H1 (cell line): Measurements from ENCODE around the gene CRACDL. TPM values are rescaled to one million over a fixed set of nuclear protein-coding genes. Genes with fewer than 3 reads are reported as not detected.

Source experiments
- CTCF ChIA-PET: fragments of 300-600 bp; sonication (Branson Sonifier 250); formaldehyde crosslinking; loops from one replicate; lab custom pipeline; 2021; ENCODE audit not compliant: partially characterized antibody; lab: Charles Lee
- POLR2A ChIA-PET: fragments of 300-600 bp; sonication (Branson Sonifier 250); formaldehyde crosslinking; loops from one replicate; lab custom pipeline; 2021; ENCODE audit warnings: inconsistent platforms; ENCODE audit not compliant: partially characterized antibody; lab: Charles Lee
- DNase-seq, 2 experiments: peaks; one replicate each; pipeline versions ENCODE4 v3.0.0 to v3.0.0-alpha.2; 2010 to 2022; ENCODE audit warnings: low spot score in 2 of 2, low read depth in 1 of 2, mixed read lengths in 1 of 2
- FAIRE-seq: peaks from 2 replicates; lab custom pipeline; 2011; peaks lifted over from hg19 to GRCh38; lab: Jason Lieb, UNC
- H2AFZ ChIP-seq: 2 replicates; pipeline ENCODE4 v1.8.1; 2012; ENCODE audit warnings: low read length, inconsistent platforms
- H2AK5ac ChIP-seq: 2 replicates; pipeline ENCODE4 v1.6.1; 2013; ENCODE audit warnings: low read depth, low read length
- H2BK120ac ChIP-seq: replicated peaks from 2 replicates; pipeline ENCODE3; 2013; ENCODE audit warnings: low read depth, low read length, inconsistent platforms
- H2BK12ac ChIP-seq: 2 replicates; pipeline ENCODE4 v1.6.1; 2013; ENCODE audit warnings: low read depth, low read length
- H2BK15ac ChIP-seq: 2 replicates; pipeline ENCODE4 v1.6.1; 2013; ENCODE audit warnings: low read length
- H2BK20ac ChIP-seq: 2 replicates; pipeline ENCODE4 v1.6.1; 2013; ENCODE audit warnings: low read length
- H2BK5ac ChIP-seq: 2 replicates; pipeline ENCODE4 v1.6.1; 2013; ENCODE audit warnings: low read depth, low read length
- H3K14ac ChIP-seq: 2 replicates; pipeline ENCODE4 v1.6.1; 2013; ENCODE audit warnings: inconsistent platforms; ENCODE audit not compliant: insufficient read length
- H3K18ac ChIP-seq: 2 replicates; pipeline ENCODE4 v1.6.1; 2013; ENCODE audit warnings: low read length; ENCODE audit errors: extremely low read depth
- H3K23ac ChIP-seq: 2 replicates; pipeline ENCODE4 v1.6.1; 2013; ENCODE audit warnings: inconsistent platforms; ENCODE audit not compliant: insufficient read length
- H3K23me2 ChIP-seq: 2 replicates; pipeline ENCODE4 v1.6.1; 2013; ENCODE audit warnings: low read depth, low read length
- H3K27ac ChIP-seq: 2 replicates; pipeline ENCODE4 v1.6.1; 2011; ENCODE audit warnings: low read depth, low read length, inconsistent platforms
- H3K27me3 ChIP-seq, 4 experiments: replicated peaks in 1 of 4; 1 replicate in 1 of 4; 2 replicates in 3 of 4; pipeline versions ENCODE4 v1.6.1 to v1.8.1; 2011 to 2013; ENCODE audit warnings: low read length in 3 of 4, mild to moderate bottlenecking in 3 of 4, inconsistent platforms in 2 of 4, mixed read lengths in 2 of 4, moderate library complexity in 1 of 4; ENCODE audit not compliant: control insufficient read depth in 3 of 4, insufficient read depth in 3 of 4; ENCODE audit errors: extremely low read depth in 1 of 4
- H3K36me3 ChIP-seq, 4 experiments: 2 replicates each; pipeline versions ENCODE4 v1.6.1 to v1.8.1; 2011 to 2013; ENCODE audit warnings: mild to moderate bottlenecking in 4 of 4, low read length in 3 of 4, moderate library complexity in 2 of 4, control low read depth in 1 of 4, inconsistent platforms in 1 of 4; ENCODE audit not compliant: insufficient read depth in 4 of 4, control insufficient read depth in 2 of 4
- H3K4ac ChIP-seq: replicated peaks from 2 replicates; pipeline ENCODE3; 2013; ENCODE audit warnings: low read length, low read depth, mixed read lengths, inconsistent platforms; ENCODE audit not compliant: insufficient read length
- H3K4me1 ChIP-seq, 4 experiments: replicated peaks in 1 of 4; 1 replicate in 1 of 4; 2 replicates in 3 of 4; pipeline versions ENCODE4 v1.6.1 to v1.8.1; 2011 to 2013; ENCODE audit warnings: low read length in 3 of 4, inconsistent platforms in 2 of 4, mixed read lengths in 1 of 4; ENCODE audit not compliant: insufficient read depth in 4 of 4, control insufficient read depth in 3 of 4
- H3K4me2 ChIP-seq, 2 experiments: 2 replicates each; pipeline versions ENCODE4 v1.6.1 to v1.8.1; 2011 to 2013; ENCODE audit warnings: low read depth in 2 of 2, low read length in 2 of 2, control low read depth in 1 of 2, inconsistent platforms in 1 of 2, mild to moderate bottlenecking in 1 of 2; ENCODE audit not compliant: insufficient read depth in 1 of 2
- H3K4me3 ChIP-seq, 4 experiments: fragments of 200-600, 300-600 bp in 1 of 4; sonication (generic), shearing (Covaris generic), sonication (Bioruptor Twin) in 1 of 4; 2 replicates each; pipeline versions ENCODE4 v1.5.1 to v1.8.1; 2011 to 2016; ENCODE audit warnings: low read length in 4 of 4, low read depth in 3 of 4, control low read depth in 2 of 4, inconsistent platforms in 2 of 4, mild to moderate bottlenecking in 2 of 4, mixed read lengths in 1 of 4, moderate library complexity in 1 of 4; ENCODE audit not compliant: insufficient read depth in 2 of 4; ENCODE audit errors: extremely low read depth in 1 of 4
- H3K56ac ChIP-seq: replicated peaks from 2 replicates; pipeline ENCODE3; 2013; ENCODE audit warnings: low read depth, mild to moderate bottlenecking, mixed read lengths, low read length, inconsistent platforms; ENCODE audit not compliant: insufficient read length
- H3K79me1 ChIP-seq: 2 replicates; pipeline ENCODE4 v1.6.1; 2013; ENCODE audit warnings: low read depth, low read length, control low read depth
- H3K79me2 ChIP-seq, 2 experiments: 2 replicates each; pipeline versions ENCODE4 v1.6.1 to v1.8.1; 2012 to 2013; ENCODE audit warnings: low read length in 2 of 2, mild to moderate bottlenecking in 2 of 2, inconsistent platforms in 1 of 2; ENCODE audit not compliant: insufficient read depth in 2 of 2, control insufficient read depth in 1 of 2
- H3K9ac ChIP-seq, 4 experiments: replicated peaks in 1 of 4; 1 replicate in 1 of 4; 2 replicates in 3 of 4; pipeline versions ENCODE4 v1.6.1 to v1.8.1; 2011 to 2013; ENCODE audit warnings: low read depth in 3 of 4, low read length in 3 of 4, control low read depth in 2 of 4, mild to moderate bottlenecking in 2 of 4, moderate library complexity in 2 of 4, inconsistent platforms in 1 of 4; ENCODE audit errors: extremely low read depth in 1 of 4
- H3K9me3 ChIP-seq, 2 experiments: 2 replicates each; pipeline versions ENCODE4 v1.6.1 to v1.8.1; 2012 to 2013; ENCODE audit warnings: mild to moderate bottlenecking in 2 of 2, moderate library complexity in 2 of 2, control low read depth in 1 of 2, inconsistent platforms in 1 of 2, low read depth in 1 of 2, low read length in 1 of 2, mixed read lengths in 1 of 2; ENCODE audit not compliant: insufficient read depth in 2 of 2
- H4K20me1 ChIP-seq, 2 experiments: replicated peaks in 1 of 2; 2 replicates each; pipeline versions ENCODE3 to v1.8.1; 2011 to 2013; ENCODE audit warnings: inconsistent platforms in 2 of 2, low read length in 2 of 2, mild to moderate bottlenecking in 1 of 2; ENCODE audit not compliant: insufficient read depth in 2 of 2, control insufficient read depth in 1 of 2
- H4K5ac ChIP-seq: 2 replicates; pipeline ENCODE4 v1.6.1; 2013; ENCODE audit warnings: low read length, low read depth, mixed read lengths, inconsistent platforms; ENCODE audit not compliant: insufficient read length
- H4K8ac ChIP-seq: 2 replicates; pipeline ENCODE4 v1.8.0; 2013; ENCODE audit warnings: mild to moderate bottlenecking, moderate library complexity, low read length, inconsistent platforms; ENCODE audit not compliant: insufficient read depth; ENCODE audit errors: extremely low read depth
- H4K91ac ChIP-seq: replicated peaks from 2 replicates; pipeline ENCODE3; 2013; ENCODE audit warnings: low read length, mixed read lengths, inconsistent platforms; ENCODE audit not compliant: insufficient read length
- EZH2 ChIP-seq: fragments of 200-600 bp; sonication (generic); IDR thresholded peaks from 2 replicates; pipeline ENCODE4 v1.7.1; 2012; ENCODE audit warnings: low read depth, mild to moderate bottlenecking, moderate library complexity, low read length, inconsistent platforms; ENCODE audit not compliant: severe bottlenecking
- TBP ChIP-seq: IDR thresholded peaks from 2 replicates; pipeline ENCODE4 v1.6.1; 2011; ENCODE audit warnings: low read depth, low read length, improper control_type of control experiment
- ZNF274 ChIP-seq: IDR thresholded peaks from 2 replicates; pipeline ENCODE4 v1.7.0; 2012; ENCODE audit warnings: low read length, borderline replicate concordance; ENCODE audit errors: extremely low read depth
- WGBS, 2 experiments: shearing (Covaris generic) in 1 of 2; methylation state at CpG; one replicate each; pipeline versions ENCODE4 v1.1.6 to v1.1.7; 2013 to 2015; ENCODE audit warnings: low lambda C conversion rate in 2 of 2, mixed read lengths in 2 of 2, inconsistent platforms in 1 of 2, low coverage in 1 of 2, missing lambda C conversion rate in 1 of 2; ENCODE audit not compliant: insufficient replicate concordance in 2 of 2, insufficient coverage in 1 of 2, insufficient read length in 1 of 2; ENCODE audit errors: extremely low coverage in 1 of 2, missing lambda C conversion rate in 1 of 2; 5-methylcytosine and 5-hydroxymethylcytosine counted together
- polyA plus RNA-seq, 7 experiments: library from polyadenylated mRNA; depleted of rRNA in 3 of 7; stranded (reverse) in 5 of 7; unstranded in 2 of 7; fragments of >200 nt in 5 of 7; fragments of 200-250 nt in 2 of 7; gene quantifications; 1 replicate in 5 of 7; 2 replicates in 1 of 7; 4 replicates in 1 of 7; pipeline versions ENCODE4 v1.2.1 to v1.2.3, GENCODE V29; 2011 to 2013; ENCODE audit warnings: missing spikeins in 2 of 7, mixed read lengths in 2 of 7
- total RNA-seq: library from RNA; stranded (reverse); fragmentation: NEBNext Ultra II Directional; extraction: Animal tissue kit (Norgen Biotek cat#: 25700); gene quantifications from 2 replicates; pipeline ENCODE4 v1.2.1, GENCODE V29; 2021

The CRACDL gene
- total and polyA plus RNA-seq, 2 of the 8 experiments (the other 6 are each of a cell fraction or from before 2014, with no cell fraction given) = 0.07 to 0.38 TPM

GRCh38 chr2:98914713-98915580 is 21.1 kb downstream of the CRACDL start:
- Histone ChIP-seq H3K9ac (no peak overlapping the region), H3K23ac (no peak overlapping the region), H3K79me1 (no peaks in the 10 kb centered on the region), H2BK15ac (no peak overlapping the region), H3K14ac (no peak overlapping the region), H3K4me3 (no peak overlapping the region), H2BK5ac (no peak overlapping the region), H4K91ac (no peak overlapping the region), H2BK20ac (no peak overlapping the region), H3K4ac (no peak overlapping the region), H2BK120ac (no peak overlapping the region), H2BK12ac (no peak overlapping the region), H2AK5ac (no peak overlapping the region), H4K20me1 (no peaks in the 10 kb centered on the region), H3K27ac (no peak overlapping the region), H3K18ac (no peak overlapping the region), H3K4me1 (peaks cover 0 to 10% (median 3%) of the 10 kb centered on the region in 4 experiments; a peak in 6 of 7 replicates), H3K36me3 (no peaks in the 10 kb centered on the region), H3K4me2 (no peak overlapping the region), H2AFZ (no peak overlapping the region), H3K79me2 (no peaks in the 10 kb centered on the region), H3K56ac (no peak overlapping the region), H4K8ac (no peak overlapping the region), H3K9me3 (no peaks in the 10 kb centered on the region), H3K23me2 (no peaks in the 10 kb centered on the region), H3K27me3 (no peaks in the 10 kb centered on the region; a peak in 1 of 7 replicates), H4K5ac (no peak overlapping the region)
- no peak for DNase-seq
- FAIRE-seq = no peak
- 92% methylated on average over 10 of the region's 10 CpGs; no CpG with 5 or more reads in 1 of the 2 experiments for WGBS, 2 experiments
- ChIA-PET CTCF (interaction anchor here (0.9 kb wide), 1 partner anchor 13 kb away, joined by 3 read pairs; no protein-coding TSS in a partner anchor), POLR2A (interaction anchor here (1.2 kb wide), 1 partner anchor 8 kb away, joined by 3 read pairs; no protein-coding TSS in a partner anchor)
- TF ChIP-seq EZH2 = no peak
- no peak for TF ChIP-seq TBP
- TF ChIP-seq ZNF274 = no peak
